Panc1 (cell line): ENCODE data around the gene MYH16. TPM values are rescaled to one million over a fixed set of nuclear protein-coding genes. Genes with fewer than 3 reads are reported as not detected.
"Not testable (repeated sequence)": the region's sequence is repeated elsewhere in the genome, so short reads cannot be mapped to it uniquely, and the experiment has no call there.

ENCODE experiments used
- ATAC-seq: fragments of 200-7000 bp; cut with Tn5 transposase; 2 replicates; pipeline ENCODE4 v1.9.1; 2020; ENCODE audit warnings: mild to moderate bottlenecking, moderate library complexity
- BruUV-seq: library from RNA; stranded (reverse); fragments of 400-500 nt; replicated peaks from 2 replicates; lab custom pipeline; 2021; lab: Mats Ljungman, UMichigan
- CTCF ChIA-PET: fragments of 300-600 bp; sonication (Branson Sonifier 250); formaldehyde crosslinking; loops from one replicate; lab custom pipeline; 2022; ENCODE audit warnings: antibody characterized with exemption; lab: Charles Lee
- POLR2A ChIA-PET: fragments of 300-600 bp; sonication (Branson Sonifier 250); formaldehyde crosslinking; loops from one replicate; lab custom pipeline; 2022; ENCODE audit warnings: antibody characterized with exemption; lab: Charles Lee
- DNase-seq: peaks from one replicate; pipeline ENCODE4 v3.0.0-alpha.2; 2010; ENCODE audit warnings: low read depth, low spot score
- H3K27ac ChIP-seq: 2 replicates; pipeline ENCODE4 v1.5.1; 2011; ENCODE audit warnings: mild to moderate bottlenecking, low read length, inconsistent platforms
- H3K27me3 ChIP-seq: fragments of 200-500 bp; sonication (Bioruptor generic); 2 replicates; pipeline ENCODE4 v1.6.0; 2014; ENCODE audit warnings: low read length, inconsistent platforms; ENCODE audit not compliant: control insufficient read depth, insufficient read depth
- H3K36me3 ChIP-seq: fragments of 200-500 bp; sonication (Bioruptor generic); 2 replicates; pipeline ENCODE4 v1.5.1; 2014; ENCODE audit warnings: inconsistent platforms, mild to moderate bottlenecking, low read length, moderate library complexity; ENCODE audit not compliant: control insufficient read depth, insufficient read depth
- H3K4me1 ChIP-seq: 2 replicates; pipeline ENCODE4 v1.5.1; 2011; ENCODE audit warnings: inconsistent platforms, mild to moderate bottlenecking, low read length, moderate library complexity; ENCODE audit not compliant: control insufficient read depth, insufficient read depth
- H3K4me3 ChIP-seq, 2 experiments: 2 replicates each; pipeline ENCODE4 v1.5.1; 2011 to 2012; ENCODE audit warnings: low read depth in 2 of 2, low read length in 2 of 2, mild to moderate bottlenecking in 2 of 2, inconsistent platforms in 1 of 2, moderate library complexity in 1 of 2
- H3K9me3 ChIP-seq: fragments of 200-500 bp; sonication (Bioruptor generic); 2 replicates; pipeline ENCODE4 v1.5.1; 2014; ENCODE audit warnings: low read depth, mild to moderate bottlenecking, inconsistent platforms, low read length, moderate library complexity; ENCODE audit not compliant: control insufficient read depth, insufficient read depth
- CTCF ChIP-seq: fragments of 450-650 bp; IDR thresholded peaks from 2 replicates; pipeline ENCODE4 v1.5.1; 2017; ENCODE audit warnings: mild to moderate bottlenecking
- POLR2AphosphoS5 ChIP-seq: IDR thresholded peaks from 2 replicates; pipeline ENCODE4 v1.6.1; 2012; ENCODE audit warnings: mild to moderate bottlenecking, low read depth, low read length, moderate library complexity
- REST ChIP-seq, 2 experiments: IDR thresholded peaks; 2 replicates each; pipeline ENCODE4 v1.6.1; 2011 to 2012; ENCODE audit warnings: low read depth in 2 of 2, control low read depth in 1 of 2, low read length in 1 of 2, mild to moderate bottlenecking in 1 of 2, moderate library complexity in 1 of 2; ENCODE audit not compliant: insufficient read depth in 1 of 2
- SIN3A ChIP-seq: IDR thresholded peaks from 2 replicates; pipeline ENCODE4 v1.6.1; 2012; ENCODE audit warnings: low read depth, mild to moderate bottlenecking, low read length, moderate library complexity, borderline replicate concordance; ENCODE audit not compliant: insufficient read depth
- TCF7L2 ChIP-seq: IDR thresholded peaks from 2 replicates; pipeline ENCODE4 v1.6.1; 2011; ENCODE audit warnings: mild to moderate bottlenecking, low read depth, low read length, inconsistent platforms
- in situ Hi-C: cut with HindIII; loops from 2 replicates; pipeline ENCODE4 v1.10.0; 2016; ENCODE audit warnings: low sequenced_read_pairs, low pct_unique_long_range_greater_than_20kb
- intact Hi-C: fragments of 100-400 bp; cut with micrococcal nuclease; formaldehyde crosslinking; loops from one replicate; pipeline ENCODE4 v1.10.0; 2022; ENCODE audit not compliant: unreplicated experiment
- total RNA-seq: library from RNA; stranded (reverse); gene quantifications from one replicate; pipeline ENCODE4 v1.2.1, GENCODE V29; 2021; ENCODE audit not compliant: unreplicated experiment

MYH16 gene
- total RNA-seq, 1 experiment from 2014 or later: 0.23 TPM

DNA sequence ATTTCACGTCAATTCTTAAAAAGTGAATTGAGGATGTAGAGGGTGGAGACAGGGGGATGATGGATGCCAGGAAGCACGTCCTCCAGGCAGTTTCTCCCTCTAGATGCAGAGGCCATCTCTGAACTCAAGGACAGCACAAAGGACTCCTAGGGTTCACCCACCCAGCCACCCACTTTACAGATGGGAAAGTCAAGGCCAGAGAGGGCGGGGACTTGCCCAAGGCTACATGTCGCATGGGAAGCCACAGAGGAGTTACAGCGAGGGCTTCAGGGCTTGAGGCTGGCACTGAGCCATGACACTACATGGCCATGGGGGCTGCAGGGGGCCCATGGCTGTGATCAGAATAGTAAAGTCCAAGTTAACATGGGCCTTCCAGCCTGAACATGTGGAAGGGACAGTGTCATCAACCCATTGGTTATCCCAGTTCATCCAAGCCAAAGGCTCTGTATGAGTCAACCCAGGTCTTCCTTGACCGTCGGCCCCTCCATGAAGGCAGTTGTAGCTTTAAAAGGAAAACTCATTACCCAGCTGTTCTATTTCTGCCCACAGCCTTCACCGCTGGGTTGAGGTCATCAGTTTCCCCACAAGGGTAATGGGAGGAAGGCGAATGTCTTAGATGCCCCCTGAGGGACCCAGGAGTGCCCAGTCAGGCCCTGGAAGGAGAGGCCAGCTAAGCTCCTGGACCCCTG is 40.4 kb upstream of the MYH16 start:
- H3K27ac ChIP-seq: no peak overlapping the region
- no TSS peak for BruUV-seq
- ATAC-seq (no peak), DNase-seq (no peak)
- intact Hi-C loops (no loop called here), in situ Hi-C loops (no loop called here)
- CTCF ChIA-PET: no interaction called here
- H3K4me1 ChIP-seq: no peaks in the 10 kb centered on the region
- no peaks in the 10 kb centered on the region for H3K36me3 ChIP-seq
- POLR2A ChIA-PET: interaction anchor here (0.7 kb wide), 1 partner anchor 26 kb away, joined by 3 read pairs; no protein-coding TSS in a partner anchor
- peaks cover under 1% of the 10 kb centered on the region; the same call in 1 of the 2 replicates for H3K9me3 ChIP-seq
- no peak overlapping the region for H3K4me3 ChIP-seq
- TF ChIP-seq REST (IDR thresholded peaks at IDR 0.05; ENCODE audit: insufficient read depth in 1 of 2, low read depth in 2 of 2, low read length in 1 of 2): no peak
- no peak for TF ChIP-seq CTCF
- no peak for TF ChIP-seq TCF7L2
- TF ChIP-seq SIN3A: no peak
- TF ChIP-seq POLR2AphosphoS5: no peak
- no peaks in the 10 kb centered on the region for H3K27me3 ChIP-seq

GRCh38 chr7:99232955-99233354 is 39.7 kb upstream of the MYH16 start:
- in situ Hi-C loops, H3K36me3 ChIP-seq, H3K4me3 ChIP-seq, ATAC-seq, H3K4me1 ChIP-seq, H3K27me3 ChIP-seq, BruUV-seq, POLR2A ChIA-PET, intact Hi-C loops, DNase-seq, H3K9me3 ChIP-seq, H3K27ac ChIP-seq: not testable (repeated sequence)
- CTCF ChIA-PET: interaction anchor here (0.6 kb wide), 1 partner anchor 93 kb away, joined by 5 read pairs; no protein-coding TSS in a partner anchor

DNA sequence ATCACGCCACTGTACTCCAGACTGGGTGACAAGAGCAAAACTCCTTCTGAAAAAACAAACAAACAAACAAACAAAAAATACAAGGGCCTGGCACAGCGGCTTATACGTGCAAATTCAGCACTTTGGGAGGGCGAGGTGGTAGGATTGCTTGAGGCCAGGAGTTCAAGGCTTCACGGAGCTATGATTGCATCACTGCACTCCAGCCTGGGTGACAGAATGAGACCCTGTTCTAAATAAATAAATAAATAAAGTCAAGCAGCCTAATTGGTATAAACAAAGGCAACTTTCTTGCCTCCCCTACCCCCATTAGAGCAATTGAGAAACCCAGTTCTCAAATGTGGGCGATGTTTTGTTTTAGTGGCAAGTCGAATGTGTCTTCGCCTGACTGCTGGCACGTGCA is 38.5 kb upstream of the MYH16 start:
- H3K4me3 ChIP-seq: no peak overlapping the region
- ChIA-PET CTCF (no interaction called here), POLR2A (no interaction called here)
- no peak for TF ChIP-seq SIN3A
- TF ChIP-seq POLR2AphosphoS5: no peak
- TF ChIP-seq REST (IDR thresholded peaks at IDR 0.05; ENCODE audit: insufficient read depth in 1 of 2, low read depth in 2 of 2, low read length in 1 of 2): no peak
- TF ChIP-seq TCF7L2: no peak
- TF ChIP-seq CTCF: no peak
- intact Hi-C loops (no loop called here), in situ Hi-C loops (no loop called here)
- H3K27ac ChIP-seq: no peak overlapping the region
- H3K9me3 ChIP-seq: peaks cover 3% of the 10 kb centered on the region; the same call in 1 of the 2 replicates
- no peak for DNase-seq
- no peaks in the 10 kb centered on the region for H3K36me3 ChIP-seq
- no TSS peak for BruUV-seq
- ATAC-seq: no peak
- no peaks in the 10 kb centered on the region for H3K4me1 ChIP-seq
- H3K27me3 ChIP-seq: no peaks in the 10 kb centered on the region
